NCI-H69 (cell line): ENCODE results near the gene TMEM117.
"Not testable (repeated sequence)": the region's sequence is repeated elsewhere in the genome, so short reads cannot be mapped to it uniquely, and the experiment has no call there.

ENCODE experiments used
- DNase-seq: peaks from one replicate; lab custom pipeline; 2025; lab: John Stamatoyannopoulos, UW

TMEM117 gene

GRCh38 chr12:44296624-44297197 lies 460.8 kb downstream of the TMEM117 start:
- DNase-seq: no peak

GRCh38 chr12:44299524-44299923 lies 463.6 kb downstream of the TMEM117 start:
- DNase-seq: no peak

- no peak for DNase-seq
Measured at GRCh38 chr12:44307506-44308168, 471.8 kb downstream of the TMEM117 start.

- no peak for DNase-seq
Measured at GRCh38 chr12:44313188-44313587, 477.3 kb downstream of the TMEM117 start.

- DNase-seq: no peak
Measured at GRCh38 chr12:44314007-44314500, 478.2 kb downstream of the TMEM117 start.

GRCh38 chr12:44317651-44318126 lies 481.8 kb downstream of the TMEM117 start:
- DNase-seq: peak; percentile 80

- DNase-seq: no peak
Measured at GRCh38 chr12:44331269-44331668, 495.4 kb downstream of the TMEM117 start.

GRCh38 chr12:44334347-44334746 lies 498.5 kb downstream of the TMEM117 start:
- DNase-seq: no peak

GRCh38 chr12:44335030-44335429 lies 499.1 kb downstream of the TMEM117 start:
- DNase-seq: no peak

- DNase-seq: no peak
Measured at GRCh38 chr12:44336577-44336976, 500.7 kb downstream of the TMEM117 start.

- no peak for DNase-seq
Measured at GRCh38 chr12:44342371-44342770, 506.5 kb downstream of the TMEM117 start.

GRCh38 chr12:44347145-44347544 lies 511.3 kb downstream of the TMEM117 start:
- no peak for DNase-seq

GRCh38 chr12:44357494-44357893 lies 521.6 kb downstream of the TMEM117 start:
- DNase-seq: no peak

- DNase-seq: peak; percentile 90
Measured at GRCh38 chr12:44358636-44359035, 522.8 kb downstream of the TMEM117 start.

- no peak for DNase-seq
Measured at GRCh38 chr12:44362947-44363346, 527.1 kb downstream of the TMEM117 start.

GRCh38 chr12:44367136-44367535 lies 531.3 kb downstream of the TMEM117 start:
- no peak for DNase-seq

GRCh38 chr12:44367916-44368315 lies 532.0 kb downstream of the TMEM117 start:
- no peak for DNase-seq

- DNase-seq: peak; percentile 32
Measured at GRCh38 chr12:44369998-44370397, 534.1 kb downstream of the TMEM117 start.

- no peak for DNase-seq
Measured at GRCh38 chr12:44370982-44371381, 535.1 kb downstream of the TMEM117 start.

- peak; percentile 24 for DNase-seq
Measured at GRCh38 chr12:44372259-44372658, 536.4 kb downstream of the TMEM117 start.

GRCh38 chr12:44375694-44376093 lies 539.8 kb downstream of the TMEM117 start:
- DNase-seq: peak; percentile 33

- peak; percentile 95 for DNase-seq
Measured at GRCh38 chr12:44377443-44378187, 541.7 kb downstream of the TMEM117 start.

GRCh38 chr12:44379113-44379512 lies 543.2 kb downstream of the TMEM117 start:
- DNase-seq: not testable (repeated sequence)
